HepG2 (cell line): ENCODE data around the gene GRIK4.

ENCODE experiments used
- CBX5 ChIP-seq: sonication (generic); formaldehyde crosslinking; IDR thresholded peaks from 2 replicates; pipeline ENCODE4 v1.4.0; 2020; ENCODE audit warnings: missing genetic modification reagents, borderline replicate concordance
- CHD2 ChIP-seq: IDR thresholded peaks from 2 replicates; pipeline ENCODE4 v1.6.1; 2011; ENCODE audit warnings: low read depth, low read length, improper control_type of control experiment
- KIAA2018 ChIP-seq: sonication (generic); formaldehyde crosslinking; IDR thresholded peaks from 2 replicates; pipeline ENCODE4 v1.5.0; 2020; ENCODE audit warnings: mild to moderate bottlenecking, missing genetic modification reagents, borderline replicate concordance
- MEIS2 ChIP-seq: sonication (generic); formaldehyde crosslinking; IDR thresholded peaks from 2 replicates; pipeline ENCODE4 v1.9.0; 2021; ENCODE audit warnings: mild to moderate bottlenecking, missing genetic modification reagents
- REPIN1 ChIP-seq: sonication (generic); formaldehyde crosslinking; IDR thresholded peaks from 2 replicates; pipeline ENCODE4 v1.8.0; 2022; ENCODE audit warnings: missing genetic modification reagents, low read depth, mild to moderate bottlenecking, borderline replicate concordance
- SIN3A ChIP-seq: IDR thresholded peaks from 2 replicates; pipeline ENCODE4 v1.6.1; 2011; ENCODE audit warnings: low read depth, mild to moderate bottlenecking, control low read depth, low read length, borderline replicate concordance

DNA sequence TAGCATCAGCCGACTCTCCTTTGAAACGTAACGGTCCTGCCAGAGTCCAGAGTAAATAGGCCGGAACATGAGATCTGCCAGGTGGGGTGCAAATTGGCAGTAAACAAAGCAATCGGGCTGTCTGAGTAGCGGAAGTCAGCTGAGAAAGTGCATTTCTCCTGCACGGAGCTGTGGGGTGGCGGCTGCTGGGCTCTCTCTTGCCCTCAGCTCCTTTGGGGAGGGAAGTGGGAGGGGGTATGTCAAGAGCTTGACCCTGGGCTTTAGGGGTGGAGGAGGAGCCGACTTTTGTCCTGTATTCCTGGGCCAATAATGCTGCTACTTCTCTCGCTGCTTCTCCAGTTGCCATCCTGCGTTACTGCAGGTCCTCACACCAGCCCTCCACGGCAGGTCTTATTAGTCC, 11.6 kb downstream of the GRIK4 start:
- TF ChIP-seq CBX5 (CRISPR knock-in tag) (no peak), SIN3A (no peak), KIAA2018 (CRISPR knock-in tag) (no peak), MEIS2 (CRISPR knock-in tag) (no peak), CHD2 (no peak), REPIN1 (CRISPR knock-in tag) (no peak)
